Omental fat pad (tissue), 4 donors: ENCODE data around the gene SMARCD2. TPM values are rescaled to one million over a fixed set of nuclear protein-coding genes. Genes with fewer than 3 reads are reported as not detected.
"Not testable (repeated sequence)": the region's sequence is repeated elsewhere in the genome, so short reads cannot be mapped to it uniquely, and the experiment has no call there.

ENCODE experiments used
- ATAC-seq: fragments of 150-250 bp; one replicate; pipeline ENCODE4 v1.9.1; 2016; ENCODE audit warnings: mild to moderate bottlenecking, moderate library complexity; ENCODE audit not compliant: low FRiP score
- DNase-seq: peaks from one replicate; pipeline ENCODE4 v3.0.0-alpha.2; 2019; ENCODE audit warnings: low spot score
- CTCF ChIP-seq, 3 donors: fragments of 450-650 bp; IDR thresholded peaks; one replicate each; pipeline ENCODE4 v1.5.1; 2016 to 2017; ENCODE audit warnings: antibody characterized with exemption in 3 of 3, mild to moderate bottlenecking in 3 of 3, moderate library complexity in 2 of 3
- total RNA-seq, 4 donors: library from RNA; depleted of rRNA; stranded (reverse); fragments of >200 nt; gene quantifications; one replicate each; pipeline ENCODE4 v1.1.0, GENCODE V29; 2016

The SMARCD2 gene
- total RNA-seq, 4 donors from 2014 or later = 77.5 to 246 (median 109) TPM

GRCh38 chr17:63805591-63805990 is 36.9 kb downstream of the SMARCD2 start:
- DNase-seq = no peak
- no peak for TF ChIP-seq CTCF (IDR thresholded peaks at IDR 0.05)
- ATAC-seq = no peak

GRCh38 chr17:63804328-63804727 is 38.2 kb downstream of the SMARCD2 start:
- ATAC-seq = no peak
- TF ChIP-seq CTCF (IDR thresholded peaks at IDR 0.05) = no peak
- DNase-seq = no peak

- no peak for TF ChIP-seq CTCF (IDR thresholded peaks at IDR 0.05)
- no peak for DNase-seq
- no peak for ATAC-seq
These were observed 41.7 kb downstream of the SMARCD2 start for GRCh38 chr17:63800783-63801182.

GRCh38 chr17:63798572-63799106 is 43.8 kb downstream of the SMARCD2 start:
- TF ChIP-seq CTCF (IDR thresholded peaks at IDR 0.05) = no peak
- ATAC-seq (no peak), DNase-seq (no peak)

GRCh38 chr17:63796375-63796774 is 46.1 kb downstream of the SMARCD2 start:
- ATAC-seq, DNase-seq: not testable (repeated sequence)

- no peak for TF ChIP-seq CTCF (IDR thresholded peaks at IDR 0.05)
- ATAC-seq (no peak), DNase-seq (no peak)
These were observed 50.3 kb downstream of the SMARCD2 start for GRCh38 chr17:63792055-63792729.

- TF ChIP-seq CTCF (IDR thresholded peaks at IDR 0.05) = no peak
- no peak for DNase-seq
- no peak for ATAC-seq
These were observed 52.4 kb downstream of the SMARCD2 start for GRCh38 chr17:63790057-63790456.
